ENCODE data around the gene ADCY9.

- TF ChIP-seq CTCF (IDR thresholded peaks at IDR 0.05), result no peak
- no peak for TF ChIP-seq POLR2A (IDR thresholded peaks at IDR 0.05)
Measured at GRCh38 chr16:4028144-4028543, 88.1 kb downstream of the ADCY9 start.

Measured in esophagus squamous epithelium (tissue), 4 donors.